ENCODE data around the gene ITSN1.
"Not testable (repeated sequence)": the region's sequence is repeated elsewhere in the genome, so short reads cannot be mapped to it uniquely, and the experiment has no call there.

The ITSN1 gene

DNA sequence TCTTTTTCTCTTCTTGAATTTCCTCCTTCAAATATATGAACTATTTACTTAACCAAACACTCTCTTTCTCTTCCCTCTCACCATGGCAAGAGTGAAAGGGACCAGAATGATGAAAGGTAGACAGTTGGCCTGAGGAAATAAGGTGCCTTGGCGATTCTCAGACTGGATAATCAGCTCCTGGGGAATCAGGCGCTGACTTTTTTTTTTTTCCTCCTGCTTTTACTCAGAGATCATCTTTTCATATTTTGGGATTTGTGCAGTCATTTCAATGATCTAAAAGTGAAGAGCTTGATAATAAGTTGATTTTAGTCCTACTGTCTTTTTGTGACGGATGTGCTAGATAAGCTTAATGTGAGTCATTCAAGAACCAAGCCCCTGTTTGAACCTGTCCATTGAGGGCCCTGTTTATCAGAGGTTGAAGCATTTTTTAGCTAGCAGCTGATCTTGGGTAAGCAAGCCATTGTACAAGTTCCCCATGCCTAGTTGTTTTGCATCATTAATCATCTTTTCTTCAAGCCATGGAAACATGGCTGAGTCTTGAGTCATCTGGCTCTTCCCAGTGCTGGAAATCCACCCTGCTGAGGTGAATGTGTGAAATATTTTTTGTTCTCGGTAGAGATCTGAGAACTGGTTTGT lies 40.8 kb downstream of the ITSN1 start:
- no peak for DNase-seq (ENCODE audit: low read depth)

DNA sequence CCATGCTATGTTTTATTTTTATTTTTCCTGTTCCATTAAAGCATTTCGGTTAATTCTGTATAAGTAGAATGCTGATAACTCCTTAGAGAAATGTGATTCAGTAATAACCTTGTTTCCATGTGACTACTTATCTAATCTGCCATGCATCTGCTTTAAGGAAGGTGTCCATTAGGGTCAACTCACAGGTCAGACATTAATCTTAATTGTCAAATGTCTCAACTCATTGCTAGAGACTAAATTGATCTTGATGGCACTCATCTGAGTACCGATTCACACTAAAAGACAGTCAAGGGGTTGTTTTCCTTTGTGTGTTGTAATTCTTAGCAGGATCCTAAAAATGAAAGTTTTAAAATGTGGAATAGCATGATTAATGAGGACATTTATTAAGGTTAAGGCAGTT lies 41.8 kb downstream of the ITSN1 start:
- DNase-seq (ENCODE audit: low read depth): no peak

DNA sequence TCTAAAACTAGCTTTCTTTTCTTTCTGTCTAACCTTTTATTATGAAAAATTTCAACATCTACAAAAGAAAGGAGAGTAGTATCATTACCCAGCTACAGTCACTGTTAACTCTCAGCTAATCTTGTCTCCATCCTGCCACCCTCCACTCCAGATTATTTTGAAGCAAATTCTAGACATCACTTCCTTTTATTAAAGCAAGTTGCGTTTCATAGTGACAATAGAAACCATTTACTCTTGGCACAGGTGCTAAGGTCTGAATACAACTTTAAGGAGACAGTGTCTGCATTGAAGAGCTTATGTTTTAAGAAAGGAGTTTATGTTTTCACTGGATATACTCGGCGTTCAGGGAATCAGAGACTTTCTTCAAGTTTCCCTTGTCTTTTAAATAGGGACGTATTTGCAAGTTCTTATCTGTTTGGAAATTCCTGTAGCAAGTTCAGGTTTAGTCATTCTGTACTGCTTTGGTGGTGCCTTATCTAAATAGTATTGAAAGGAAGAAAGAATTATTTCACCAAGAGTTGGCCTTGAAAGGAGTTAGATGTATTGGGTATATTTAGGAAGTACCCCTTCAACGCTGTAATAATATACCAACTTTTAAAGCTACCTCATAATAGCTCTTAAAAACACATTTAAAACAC lies 42.7 kb downstream of the ITSN1 start:
- DNase-seq (ENCODE audit: low read depth): no peak

DNA sequence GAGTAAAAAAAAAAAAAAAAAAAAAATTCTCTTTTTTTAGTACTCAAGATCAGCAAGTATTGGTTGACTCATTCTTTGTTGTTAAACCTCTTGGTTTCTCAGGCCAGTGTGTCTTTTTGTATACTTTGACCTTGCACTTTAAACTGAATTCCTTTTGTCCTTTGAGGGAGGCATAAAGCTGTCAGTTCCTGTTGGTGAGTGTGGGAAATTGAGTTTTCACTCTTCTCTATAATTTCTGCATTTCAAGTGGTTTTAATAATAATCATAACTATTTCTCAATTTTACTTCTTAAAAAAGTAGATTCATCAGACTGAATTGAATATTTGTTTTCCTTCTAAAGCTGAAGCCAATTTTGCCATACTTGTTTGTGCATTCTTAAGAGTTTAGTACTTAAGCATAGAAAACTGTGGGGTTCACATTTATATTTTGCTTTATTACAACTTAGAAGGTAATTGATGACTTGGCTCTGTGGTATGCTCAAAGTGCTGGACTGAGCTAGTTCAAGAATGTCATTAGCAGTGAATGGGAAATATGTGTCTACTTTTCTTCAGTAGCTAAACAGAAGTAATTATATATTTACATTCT lies 43.4 kb downstream of the ITSN1 start:
- no peak for DNase-seq (ENCODE audit: low read depth)

DNA sequence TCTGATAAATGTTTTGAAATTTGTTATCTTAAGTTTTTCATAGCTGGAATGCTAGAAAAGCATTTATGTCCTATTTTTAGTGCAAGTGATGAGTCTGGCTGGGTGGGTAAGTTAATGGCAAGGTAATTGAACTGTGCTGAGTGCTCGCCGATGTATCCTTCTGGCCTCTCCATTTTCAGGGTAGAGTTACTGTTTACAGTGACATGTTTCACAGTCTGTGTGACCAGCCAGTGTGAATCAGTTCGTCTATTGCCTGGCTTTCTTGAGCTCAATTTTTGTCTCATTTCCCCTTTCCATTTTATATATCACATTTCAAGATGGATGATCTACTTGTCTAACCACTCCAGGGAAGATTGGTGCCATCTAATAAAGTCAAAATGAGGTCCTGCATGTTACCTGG lies 44.1 kb downstream of the ITSN1 start:
- no peak for DNase-seq (ENCODE audit: low read depth)

DNA sequence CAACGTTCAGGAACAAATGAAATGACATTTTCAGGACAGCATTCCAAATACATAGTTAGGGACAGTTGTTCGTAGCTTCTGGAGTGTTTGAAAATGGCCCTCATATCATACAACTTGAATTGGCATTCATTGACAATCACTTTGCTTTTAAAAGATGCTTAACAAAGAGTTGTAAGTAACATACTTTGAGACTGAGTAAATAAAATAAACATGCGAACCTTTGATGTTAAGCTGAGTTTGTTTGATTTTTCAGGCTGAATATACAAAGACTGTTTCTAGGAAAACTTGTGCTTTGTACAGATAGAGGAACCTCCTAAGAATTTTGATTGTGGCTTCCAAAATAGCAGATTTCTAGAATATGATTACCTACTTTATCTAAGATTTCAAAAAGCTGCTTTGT lies 45.3 kb downstream of the ITSN1 start:
- DNase-seq (ENCODE audit: low read depth): no peak

DNA sequence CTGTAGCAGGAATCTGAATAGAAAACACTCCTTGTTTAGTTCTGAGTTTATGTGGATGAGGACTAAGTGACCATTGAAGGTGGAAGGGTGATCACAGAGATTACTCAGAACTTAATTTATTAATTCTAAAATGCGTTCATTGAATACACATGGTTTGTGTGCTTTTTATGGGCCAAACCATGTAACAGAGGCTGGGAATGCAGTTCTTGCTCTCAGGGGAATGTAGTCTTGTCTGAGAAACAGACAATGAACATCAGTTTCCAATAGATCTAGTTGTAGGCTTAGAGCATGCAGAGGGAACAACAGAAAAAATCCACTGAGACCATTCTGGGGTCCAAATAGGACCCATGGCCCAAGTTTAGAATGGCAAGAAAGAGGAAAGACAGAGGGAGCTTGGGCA lies 46.1 kb downstream of the ITSN1 start:
- DNase-seq (ENCODE audit: low read depth): no peak

DNA sequence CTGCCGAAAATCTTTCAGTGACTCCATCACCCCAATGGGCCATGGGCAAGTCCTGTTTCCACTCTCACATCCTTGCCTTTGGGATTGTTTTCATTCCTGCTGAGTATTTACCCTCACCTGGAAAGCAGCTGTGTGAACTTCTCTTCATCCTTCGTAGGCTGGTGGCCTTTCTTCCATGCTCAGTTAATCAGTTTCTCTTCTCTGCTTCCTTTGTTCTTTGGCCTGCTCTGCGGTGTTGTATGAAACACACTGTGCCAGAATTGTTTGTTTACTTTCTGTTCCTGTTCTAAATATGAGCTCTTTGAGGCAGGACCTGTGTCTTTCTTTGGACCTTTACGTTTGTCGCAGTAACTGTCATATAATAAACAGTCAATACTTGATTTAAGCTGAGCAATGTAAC lies 48.6 kb downstream of the ITSN1 start:
- DNase-seq (ENCODE audit: low read depth): no peak

DNA sequence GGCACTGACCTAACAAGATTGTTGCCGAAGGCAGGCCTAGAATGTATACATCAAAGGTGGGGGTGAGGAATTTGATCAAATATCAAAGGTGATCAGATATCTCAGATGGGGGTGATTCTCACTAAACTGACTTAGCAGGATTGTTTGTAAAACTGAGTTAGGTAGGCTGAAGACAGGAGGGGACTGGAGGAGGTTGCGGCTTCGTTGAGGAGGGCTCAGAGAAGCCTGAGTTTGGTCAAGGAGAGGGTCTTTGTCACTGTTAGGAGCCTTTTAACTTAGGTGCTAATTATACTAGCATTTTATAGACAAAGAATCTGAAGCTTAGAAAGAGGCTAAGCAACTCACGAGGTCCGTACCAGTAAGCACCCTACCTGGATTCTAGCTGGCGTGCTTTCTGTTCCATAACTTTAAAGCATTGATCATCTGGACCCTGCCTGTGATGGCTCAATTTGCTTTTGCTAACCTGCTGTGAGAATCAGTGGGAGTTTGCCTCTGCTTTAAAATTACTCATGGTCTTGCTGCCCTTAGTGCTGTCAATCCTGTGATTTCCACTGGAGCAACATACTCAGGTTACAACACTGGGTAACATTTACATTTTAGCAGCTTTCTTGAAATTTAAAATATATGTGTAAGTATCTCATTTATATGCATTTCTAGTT lies 49.8 kb downstream of the ITSN1 start:
- DNase-seq (ENCODE audit: low read depth): no peak

DNA sequence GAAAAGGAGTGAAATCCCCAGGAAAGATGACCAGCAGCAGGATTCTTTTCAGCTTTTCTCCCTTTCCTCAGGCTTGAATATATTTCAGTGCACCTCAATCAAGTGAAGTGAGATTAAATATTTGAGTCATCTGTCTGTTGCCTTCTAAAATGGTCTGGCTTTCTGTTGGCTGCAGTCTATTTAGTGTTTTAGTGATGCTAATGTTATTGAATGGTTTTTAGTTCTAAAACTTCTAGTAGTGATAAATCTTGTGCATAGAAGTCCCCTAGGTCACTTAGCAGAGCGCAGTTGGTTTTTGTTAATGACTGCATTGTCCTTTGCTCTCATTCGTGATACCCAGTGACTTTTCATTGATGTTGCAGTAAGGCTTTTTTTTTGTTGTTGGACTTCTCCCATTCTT lies 53.5 kb downstream of the ITSN1 start:
- DNase-seq (ENCODE audit: low read depth): no peak

DNA sequence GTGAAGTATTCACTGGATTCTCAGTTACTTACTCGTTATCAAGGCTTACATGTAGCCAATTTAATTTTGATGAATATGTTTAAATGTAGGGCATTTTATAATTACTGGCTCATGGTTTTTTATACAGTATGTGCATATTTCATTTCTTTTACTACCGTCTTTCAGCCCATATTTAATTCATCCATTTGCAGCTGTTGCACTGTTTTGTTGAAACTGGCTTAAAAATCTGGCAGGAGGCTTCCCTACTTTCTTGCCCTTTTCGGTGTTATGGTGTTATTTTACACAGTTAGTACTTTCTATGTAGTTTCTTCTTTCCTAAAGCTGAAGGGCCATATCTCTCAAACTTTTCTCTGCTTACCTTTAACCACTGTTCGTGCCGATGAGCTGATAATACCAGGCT lies 54.2 kb downstream of the ITSN1 start:
- DNase-seq (ENCODE audit: low read depth): no peak

DNA sequence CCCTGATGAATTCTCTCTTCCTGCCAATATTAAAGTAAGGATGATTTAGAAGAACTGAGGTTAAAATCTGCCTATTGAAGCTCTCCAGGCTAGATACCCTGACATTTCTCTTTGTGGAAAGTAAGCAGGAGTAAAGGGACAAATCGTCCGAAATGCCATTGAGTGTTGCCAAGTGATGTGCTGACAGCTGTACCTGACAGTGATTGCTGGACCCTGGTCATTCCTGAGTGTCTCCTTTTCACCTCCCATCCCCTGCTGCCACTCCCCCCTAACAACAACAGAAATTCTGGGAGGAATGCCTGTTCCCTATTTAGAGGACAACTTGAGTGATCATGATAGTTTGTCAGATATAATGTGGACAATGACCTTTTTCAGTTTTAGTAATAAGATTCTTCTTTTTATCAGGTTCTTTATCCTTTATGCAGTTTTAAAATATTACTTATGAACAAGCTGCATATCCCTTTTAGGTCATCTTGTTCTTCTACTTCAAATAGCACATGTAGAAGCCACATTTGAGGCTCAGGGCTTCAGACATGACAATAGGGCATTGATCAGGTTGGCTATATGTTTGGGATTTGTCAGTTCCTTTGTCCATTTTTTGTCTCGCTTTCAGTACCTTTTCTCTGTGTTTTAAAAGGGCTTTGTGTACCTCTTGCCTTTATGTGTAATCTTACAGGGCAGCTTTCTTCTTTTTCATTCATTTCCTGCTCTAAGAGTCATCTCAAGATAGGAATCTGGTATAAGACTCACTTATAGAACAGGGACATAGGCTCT lies 56.0 kb downstream of the ITSN1 start:
- no peak for DNase-seq (ENCODE audit: low read depth)

DNA sequence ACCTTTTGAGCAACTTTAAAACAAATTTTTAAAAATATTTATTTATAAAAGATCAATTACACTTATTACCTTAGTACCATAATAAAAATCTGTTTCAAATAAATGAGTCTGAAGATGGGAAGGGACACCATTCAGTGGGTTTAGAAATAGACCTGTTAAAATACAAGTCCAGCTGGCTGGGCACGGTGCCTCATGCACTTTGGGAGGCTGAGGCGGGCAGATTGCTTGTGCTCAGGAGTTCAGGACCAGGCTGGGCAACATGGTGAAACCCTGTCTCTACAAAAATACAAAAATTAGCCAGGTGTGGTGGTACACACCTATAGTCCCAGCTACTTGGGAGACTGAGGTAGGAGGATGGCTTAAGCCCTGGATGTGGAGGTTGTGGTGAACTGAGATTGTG lies 57.0 kb downstream of the ITSN1 start:
- DNase-seq (ENCODE audit: low read depth): no peak

DNA sequence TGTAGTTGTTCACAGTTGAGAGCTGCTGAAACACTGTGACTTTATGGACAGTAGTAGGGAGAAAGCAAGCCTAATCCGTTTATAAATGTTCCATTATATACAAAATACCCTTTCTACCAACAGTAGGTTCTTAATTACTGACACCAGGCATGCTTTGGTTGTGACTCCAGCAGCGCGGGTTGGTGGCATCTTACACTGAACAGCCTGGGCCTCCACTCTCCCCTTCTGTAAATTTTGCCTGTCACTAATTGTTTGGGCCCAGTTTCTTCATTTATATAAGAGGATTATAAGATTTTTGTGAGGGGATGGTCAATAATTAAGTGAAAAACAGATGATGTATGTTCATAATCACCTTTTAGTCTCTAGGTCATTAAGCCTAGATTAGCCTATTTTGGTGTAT lies 58.2 kb downstream of the ITSN1 start:
- no peak for DNase-seq (ENCODE audit: low read depth)

DNA sequence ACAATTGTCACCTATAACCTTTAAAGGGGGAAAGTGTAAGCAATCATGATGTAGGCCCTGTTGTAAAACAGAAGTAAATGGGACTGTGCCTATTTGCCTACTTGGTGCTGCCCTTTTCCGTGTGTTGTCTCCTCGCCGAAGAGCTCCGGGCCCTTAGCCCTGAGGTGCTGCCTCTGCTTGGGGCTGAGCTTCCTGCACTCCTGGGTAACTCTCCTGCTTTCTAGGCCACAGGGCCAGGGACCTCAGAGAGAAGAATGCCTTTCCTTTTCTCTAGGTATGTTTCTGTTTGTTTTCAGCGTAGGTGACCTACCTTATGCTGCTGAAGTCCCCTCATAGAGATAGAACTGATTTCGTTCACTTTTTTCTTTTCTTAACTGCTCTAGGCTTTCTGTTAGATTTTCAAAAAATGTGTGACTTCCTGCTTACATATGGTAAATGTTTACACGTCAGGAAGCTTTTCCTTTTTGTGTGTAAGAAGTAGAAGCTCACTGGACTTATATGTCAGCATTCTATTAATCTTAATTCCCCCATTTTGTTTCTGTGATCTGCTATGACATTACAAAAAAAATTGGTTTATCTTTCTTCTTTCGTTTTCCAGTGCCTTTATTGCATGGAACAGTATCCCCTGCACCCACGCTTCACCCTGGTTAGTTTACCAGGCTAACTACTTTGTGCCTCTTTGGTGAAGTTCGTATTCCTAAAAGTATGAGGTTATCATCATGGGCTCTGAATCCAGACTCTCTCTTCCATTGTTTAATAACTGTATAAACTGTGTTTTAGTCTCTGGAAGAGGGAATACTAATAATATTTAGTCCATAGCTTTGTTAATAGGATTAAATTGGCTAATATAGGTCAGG lies 61.7 kb downstream of the ITSN1 start:
- DNase-seq (ENCODE audit: low read depth): no peak

DNA sequence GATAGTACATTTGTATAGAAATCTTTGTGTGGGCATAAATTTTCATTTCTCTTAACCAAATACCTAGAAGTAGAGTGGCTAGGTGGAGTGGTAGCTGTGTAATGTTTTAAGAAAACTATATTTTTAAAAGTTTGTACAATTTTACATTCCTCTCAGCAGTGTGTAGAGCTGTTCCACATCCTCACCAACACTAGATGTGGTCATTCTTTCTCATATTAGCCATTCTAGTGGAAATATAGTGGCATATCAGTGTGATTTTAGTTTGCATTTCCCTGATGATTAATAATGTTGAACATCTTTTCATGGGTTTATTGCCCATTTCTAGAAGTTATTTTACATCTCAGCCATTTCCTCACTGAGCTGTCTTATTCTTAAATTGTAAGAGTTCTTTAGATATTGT lies 65.5 kb downstream of the ITSN1 start:
- DNase-seq (ENCODE audit: low read depth): no peak

DNA sequence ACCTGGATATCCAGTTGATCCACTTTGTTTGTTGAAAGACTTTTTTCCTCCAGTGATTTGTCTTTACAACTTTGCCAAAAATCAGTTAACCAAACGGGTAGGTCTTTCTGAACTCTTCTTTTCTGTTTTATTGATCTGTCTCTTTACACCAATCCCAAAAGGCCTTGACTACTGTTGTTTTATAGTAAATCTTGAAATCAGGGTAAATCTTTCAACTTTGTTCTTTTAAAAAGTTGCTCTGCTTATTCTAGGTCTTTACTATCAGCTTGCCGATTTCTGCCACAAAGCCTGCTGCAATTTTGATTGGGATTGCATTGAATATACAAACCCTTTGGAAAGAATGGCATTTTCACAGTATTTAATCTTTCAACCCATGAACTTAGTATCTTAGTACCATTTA lies 66.6 kb downstream of the ITSN1 start:
- DNase-seq (ENCODE audit: low read depth): no peak

DNA sequence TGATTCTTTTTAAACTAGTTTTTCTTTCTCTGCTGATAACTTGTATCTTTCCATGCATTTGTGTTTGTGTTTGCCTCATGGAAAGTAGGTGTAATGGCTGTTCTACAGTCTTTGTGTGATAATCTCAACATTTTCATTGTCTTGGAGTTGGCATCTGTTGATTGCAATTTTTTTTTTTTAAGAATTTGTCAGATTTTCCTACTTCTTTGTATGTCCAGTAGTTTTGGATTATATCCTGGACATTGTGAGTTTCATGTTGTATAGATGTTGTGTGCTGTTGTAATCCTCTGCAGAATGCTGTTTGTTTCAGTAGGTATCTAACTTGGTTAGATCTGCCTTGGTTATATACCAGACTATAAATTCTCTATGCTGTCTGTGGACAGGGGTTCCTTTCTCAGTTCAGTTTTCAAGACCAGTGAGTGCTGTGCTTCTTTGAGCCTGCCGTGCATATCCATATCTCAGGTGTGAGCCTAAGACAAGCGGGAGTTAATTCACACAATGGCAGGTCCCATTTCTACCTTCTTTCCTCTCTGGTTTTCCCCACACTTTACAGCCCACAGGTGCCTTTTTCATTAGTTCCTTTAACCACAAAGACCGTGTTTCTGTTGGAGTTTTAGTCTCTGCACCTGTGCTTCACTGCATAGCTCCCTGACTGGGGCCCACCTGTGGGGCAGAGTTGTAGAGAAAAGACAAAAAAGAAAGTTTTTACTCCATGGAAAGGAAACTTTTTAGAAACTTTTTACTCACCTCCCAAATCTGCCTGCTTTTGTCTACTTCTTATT lies 69.9 kb downstream of the ITSN1 start:
- no peak for DNase-seq (ENCODE audit: low read depth)

DNA sequence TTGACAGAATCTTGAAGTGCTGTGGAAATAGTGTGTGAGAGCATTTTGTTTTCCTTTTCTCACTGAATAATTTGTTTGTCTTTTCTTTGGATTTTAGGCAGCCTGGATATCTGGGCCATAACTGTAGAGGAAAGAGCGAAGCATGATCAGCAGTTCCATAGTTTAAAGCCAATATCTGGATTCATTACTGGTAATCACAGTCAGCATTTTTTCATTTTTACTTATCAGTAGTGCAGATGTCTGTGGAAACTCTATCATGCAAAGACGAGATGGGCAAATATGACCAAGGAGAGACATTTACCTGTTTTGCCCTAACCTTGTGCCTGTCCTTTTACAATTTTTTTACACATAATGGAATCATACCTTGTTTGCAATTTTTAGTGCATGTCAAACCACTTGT lies 78.8 kb downstream of the ITSN1 start:
- no peak for DNase-seq (ENCODE audit: low read depth)

DNA sequence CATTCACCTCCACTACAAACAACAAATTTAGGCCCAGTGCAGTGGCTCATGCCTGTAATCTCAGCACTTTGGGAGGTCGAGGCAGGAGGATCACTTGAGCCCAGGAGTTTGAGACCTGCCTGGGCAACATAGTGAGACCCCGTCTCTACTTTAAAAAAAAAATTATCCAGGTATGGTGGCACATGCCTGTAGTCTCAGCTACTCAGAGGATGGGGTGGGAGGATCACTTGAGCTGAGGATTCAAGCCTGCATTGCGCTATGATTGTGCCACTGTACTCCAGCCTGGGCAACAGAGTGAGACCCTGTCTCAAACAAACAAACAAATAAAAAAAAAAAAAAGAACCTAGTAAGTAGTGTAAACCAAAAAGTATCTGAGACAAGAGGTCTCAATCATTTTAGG lies 86.8 kb downstream of the ITSN1 start:
- DNase-seq (ENCODE audit: low read depth): not testable (repeated sequence)

DNA sequence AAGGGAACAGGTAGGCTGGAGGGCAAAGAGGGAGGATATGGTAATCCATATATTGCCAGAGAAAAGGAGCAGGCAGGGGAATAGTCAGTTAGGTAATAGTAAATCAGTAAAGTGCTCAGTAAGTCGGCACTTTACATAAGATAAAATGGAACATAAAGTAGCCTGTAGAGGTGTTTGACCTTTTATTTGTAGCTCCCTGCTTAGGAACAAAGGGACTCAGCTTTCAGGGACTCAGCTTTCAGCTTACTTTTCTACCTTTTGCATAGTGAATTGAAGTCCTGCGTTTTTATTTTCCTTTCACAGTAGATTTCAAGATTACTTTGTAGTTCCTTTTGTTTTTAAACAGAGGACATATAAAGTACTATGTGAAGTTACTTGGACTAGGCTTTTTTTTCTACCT lies 87.3 kb downstream of the ITSN1 start:
- no peak for DNase-seq (ENCODE audit: low read depth)

Measured in stimulated activated CD8-positive, alpha-beta memory T cell treated with anti-CD3 and anti-CD28 coated beads, Interleukin-7, amount 100 ng/mL, for 24 hours (primary cell).